ENCODE results near the gene LRRC14B. TPM values are rescaled to one million over a fixed set of nuclear protein-coding genes. Genes with fewer than 3 reads are reported as not detected.
"Not testable (repeated sequence)": the region's sequence is repeated elsewhere in the genome, so short reads cannot be mapped to it uniquely, and the experiment has no call there.

LRRC14B gene
- total RNA-seq, 1 experiment from 2014 or later, result 0.82 TPM

DNA sequence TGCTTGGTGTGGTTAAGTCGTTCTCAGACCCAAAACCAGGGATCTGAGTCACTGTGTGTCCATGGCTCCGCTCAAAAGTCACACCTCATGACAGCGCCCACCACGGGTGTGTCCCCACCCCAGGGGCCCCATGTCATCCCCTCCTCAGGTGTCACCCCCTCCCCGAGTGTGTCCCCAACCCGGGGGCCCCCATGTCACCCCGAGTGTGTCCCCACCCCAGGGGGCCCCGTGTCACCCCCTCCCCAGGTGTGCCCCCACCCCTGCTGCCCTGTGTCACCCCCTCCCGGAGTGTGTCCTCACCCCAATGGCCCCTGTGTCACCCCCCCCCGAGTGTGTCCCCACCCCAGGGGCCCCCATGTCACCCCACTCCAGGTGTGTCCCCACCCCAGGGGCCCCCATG lies 5.1 kb downstream of the LRRC14B start:
- TF ChIP-seq POLR2AphosphoS5 (IDR thresholded peaks at IDR 0.05; ENCODE audit: low read depth, low read length) (no peak), TCF7L2 (IDR thresholded peaks at IDR 0.05; ENCODE audit: low read depth, low read length) (no peak), SIN3A (IDR thresholded peaks at IDR 0.05; ENCODE audit: borderline replicate concordance, insufficient read depth, low read depth, low read length) (no peak)
- TF ChIP-seq, protein P1, sequence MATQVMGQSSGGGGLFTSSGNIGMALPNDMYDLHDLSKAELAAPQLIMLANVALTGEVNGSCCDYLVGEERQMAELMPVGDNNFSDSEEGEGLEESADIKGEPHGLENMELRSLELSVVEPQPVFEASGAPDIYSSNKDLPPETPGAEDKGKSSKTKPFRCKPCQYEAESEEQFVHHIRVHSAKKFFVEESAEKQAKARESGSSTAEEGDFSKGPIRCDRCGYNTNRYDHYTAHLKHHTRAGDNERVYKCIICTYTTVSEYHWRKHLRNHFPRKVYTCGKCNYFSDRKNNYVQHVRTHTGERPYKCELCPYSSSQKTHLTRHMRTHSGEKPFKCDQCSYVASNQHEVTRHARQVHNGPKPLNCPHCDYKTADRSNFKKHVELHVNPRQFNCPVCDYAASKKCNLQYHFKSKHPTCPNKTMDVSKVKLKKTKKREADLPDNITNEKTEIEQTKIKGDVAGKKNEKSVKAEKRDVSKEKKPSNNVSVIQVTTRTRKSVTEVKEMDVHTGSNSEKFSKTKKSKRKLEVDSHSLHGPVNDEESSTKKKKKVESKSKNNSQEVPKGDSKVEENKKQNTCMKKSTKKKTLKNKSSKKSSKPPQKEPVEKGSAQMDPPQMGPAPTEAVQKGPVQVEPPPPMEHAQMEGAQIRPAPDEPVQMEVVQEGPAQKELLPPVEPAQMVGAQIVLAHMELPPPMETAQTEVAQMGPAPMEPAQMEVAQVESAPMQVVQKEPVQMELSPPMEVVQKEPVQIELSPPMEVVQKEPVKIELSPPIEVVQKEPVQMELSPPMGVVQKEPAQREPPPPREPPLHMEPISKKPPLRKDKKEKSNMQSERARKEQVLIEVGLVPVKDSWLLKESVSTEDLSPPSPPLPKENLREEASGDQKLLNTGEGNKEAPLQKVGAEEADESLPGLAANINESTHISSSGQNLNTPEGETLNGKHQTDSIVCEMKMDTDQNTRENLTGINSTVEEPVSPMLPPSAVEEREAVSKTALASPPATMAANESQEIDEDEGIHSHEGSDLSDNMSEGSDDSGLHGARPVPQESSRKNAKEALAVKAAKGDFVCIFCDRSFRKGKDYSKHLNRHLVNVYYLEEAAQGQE (IDR thresholded peaks at IDR 0.05; ENCODE audit: insufficient read depth in 1 of 2, low read depth in 2 of 2, low read length in 1 of 2), result no peak
- TF ChIP-seq, protein P2, sequence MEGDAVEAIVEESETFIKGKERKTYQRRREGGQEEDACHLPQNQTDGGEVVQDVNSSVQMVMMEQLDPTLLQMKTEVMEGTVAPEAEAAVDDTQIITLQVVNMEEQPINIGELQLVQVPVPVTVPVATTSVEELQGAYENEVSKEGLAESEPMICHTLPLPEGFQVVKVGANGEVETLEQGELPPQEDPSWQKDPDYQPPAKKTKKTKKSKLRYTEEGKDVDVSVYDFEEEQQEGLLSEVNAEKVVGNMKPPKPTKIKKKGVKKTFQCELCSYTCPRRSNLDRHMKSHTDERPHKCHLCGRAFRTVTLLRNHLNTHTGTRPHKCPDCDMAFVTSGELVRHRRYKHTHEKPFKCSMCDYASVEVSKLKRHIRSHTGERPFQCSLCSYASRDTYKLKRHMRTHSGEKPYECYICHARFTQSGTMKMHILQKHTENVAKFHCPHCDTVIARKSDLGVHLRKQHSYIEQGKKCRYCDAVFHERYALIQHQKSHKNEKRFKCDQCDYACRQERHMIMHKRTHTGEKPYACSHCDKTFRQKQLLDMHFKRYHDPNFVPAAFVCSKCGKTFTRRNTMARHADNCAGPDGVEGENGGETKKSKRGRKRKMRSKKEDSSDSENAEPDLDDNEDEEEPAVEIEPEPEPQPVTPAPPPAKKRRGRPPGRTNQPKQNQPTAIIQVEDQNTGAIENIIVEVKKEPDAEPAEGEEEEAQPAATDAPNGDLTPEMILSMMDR (IDR thresholded peaks at IDR 0.05), result no peak
- ChIA-PET POLR2A (no interaction called here), CTCF (no interaction called here)
- no TSS peak for BruUV-seq (replicated peaks)
- intact Hi-C loops (cut with micrococcal nuclease; ENCODE audit: unreplicated experiment), result no loop called here
- H3K27ac ChIP-seq (ENCODE audit: low read length), result no peak overlapping the region
- no peak for DNase-seq (ENCODE audit: low read depth, low spot score)
- in situ Hi-C loops (cut with HindIII; ENCODE audit: low pct_unique_long_range_greater_than_20kb, low sequenced_read_pairs), result no loop called here
- ATAC-seq, result no peak
- H3K4me1 ChIP-seq (ENCODE audit: control insufficient read depth, insufficient read depth, low read length), result peaks cover 14% of the 10 kb centered on the region
- no peaks in the 10 kb centered on the region for H3K27me3 ChIP-seq (ENCODE audit: control insufficient read depth, insufficient read depth, low read length)
- no peaks in the 10 kb centered on the region for H3K36me3 ChIP-seq (ENCODE audit: control insufficient read depth, insufficient read depth, low read length)
- H3K4me3 ChIP-seq (ENCODE audit: low read depth in 2 of 2, low read length in 2 of 2), result no peak overlapping the region
- no peaks in the 10 kb centered on the region for H3K9me3 ChIP-seq (ENCODE audit: control insufficient read depth, insufficient read depth, low read depth, low read length)

DNA sequence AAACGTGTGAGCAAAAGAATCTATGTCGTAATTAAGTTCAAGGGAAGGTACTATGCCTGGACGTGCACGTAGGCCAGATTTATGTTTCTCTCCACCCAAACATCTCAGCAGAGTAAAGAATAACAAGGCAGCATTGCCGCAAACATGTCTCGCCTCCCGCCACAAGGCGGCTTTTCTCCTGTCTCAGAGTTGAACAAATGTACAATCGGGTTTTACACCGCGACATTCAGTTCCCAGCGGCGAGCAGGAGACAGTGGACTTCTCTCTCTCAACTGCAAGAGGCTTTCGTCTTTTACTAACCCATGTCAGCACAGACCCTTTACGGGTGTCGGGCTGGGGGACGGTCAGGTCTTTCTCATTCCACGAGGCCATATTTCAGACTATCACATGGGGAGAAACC lies 5.7 kb downstream of the LRRC14B start:
- CTCF ChIA-PET; DNase-seq (ENCODE audit: low read depth, low spot score); POLR2A ChIA-PET; in situ Hi-C loops (cut with HindIII; ENCODE audit: low pct_unique_long_range_greater_than_20kb, low sequenced_read_pairs); H3K9me3 ChIP-seq (ENCODE audit: control insufficient read depth, insufficient read depth, low read depth, low read length); H3K36me3 ChIP-seq (ENCODE audit: control insufficient read depth, insufficient read depth, low read length); H3K27ac ChIP-seq (ENCODE audit: low read length); BruUV-seq (replicated peaks); intact Hi-C loops (cut with micrococcal nuclease; ENCODE audit: unreplicated experiment); ATAC-seq; H3K4me3 ChIP-seq (ENCODE audit: low read depth in 2 of 2, low read length in 2 of 2); H3K27me3 ChIP-seq (ENCODE audit: control insufficient read depth, insufficient read depth, low read length): not testable (repeated sequence)
- H3K4me1 ChIP-seq (ENCODE audit: control insufficient read depth, insufficient read depth, low read length), result peaks cover 11% of the 10 kb centered on the region; the same call in 1 of the 2 replicates

DNA sequence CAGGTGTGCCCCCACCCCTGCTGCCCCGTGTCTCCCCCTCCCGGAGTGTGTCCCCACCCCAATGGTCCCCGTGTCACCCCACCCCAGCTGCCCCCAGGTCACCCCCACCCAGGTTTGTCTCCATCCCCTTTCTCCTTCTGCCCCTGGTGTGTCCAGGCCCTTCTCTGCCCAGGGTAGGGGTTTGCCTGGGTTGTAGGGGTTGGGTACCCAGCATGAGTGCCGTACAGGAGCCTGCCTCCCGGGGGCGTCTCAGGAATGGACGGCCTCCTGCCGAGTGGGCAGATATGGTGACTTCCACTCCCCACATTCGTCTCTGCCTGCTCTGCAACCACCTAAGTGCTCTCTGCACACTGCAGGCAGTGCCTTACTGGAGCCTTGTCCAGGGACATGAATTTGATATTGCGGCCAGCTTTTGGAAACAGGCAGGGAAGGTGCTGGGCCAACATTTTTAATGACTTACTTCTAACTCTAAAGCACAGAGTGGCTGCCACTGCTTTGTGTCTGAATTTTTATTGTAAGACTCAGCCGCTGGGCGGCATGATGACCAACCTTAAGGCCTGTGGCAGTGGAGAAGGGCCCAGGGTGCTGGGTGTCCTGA lies 6.7 kb downstream of the LRRC14B start:
- Histone ChIP-seq H3K36me3 (ENCODE audit: control insufficient read depth, insufficient read depth, low read length) (no peaks in the 10 kb centered on the region), H3K27me3 (ENCODE audit: control insufficient read depth, insufficient read depth, low read length) (no peaks in the 10 kb centered on the region), H3K4me3 (ENCODE audit: low read depth in 2 of 2, low read length in 2 of 2) (no peak overlapping the region), H3K4me1 (ENCODE audit: control insufficient read depth, insufficient read depth, low read length) (peaks cover 4% of the 10 kb centered on the region; the same call in 1 of the 2 replicates), H3K9me3 (ENCODE audit: control insufficient read depth, insufficient read depth, low read depth, low read length) (no peaks in the 10 kb centered on the region), H3K27ac (ENCODE audit: low read length) (no peak overlapping the region)
- no peak for TF ChIP-seq SIN3A (IDR thresholded peaks at IDR 0.05; ENCODE audit: borderline replicate concordance, insufficient read depth, low read depth, low read length)
- TF ChIP-seq POLR2AphosphoS5 (IDR thresholded peaks at IDR 0.05; ENCODE audit: low read depth, low read length), result no peak
- TF ChIP-seq, protein P2 (IDR thresholded peaks at IDR 0.05), result no peak
- no peak for TF ChIP-seq TCF7L2 (IDR thresholded peaks at IDR 0.05; ENCODE audit: low read depth, low read length)
- TF ChIP-seq, protein P1 (IDR thresholded peaks at IDR 0.05; ENCODE audit: insufficient read depth in 1 of 2, low read depth in 2 of 2, low read length in 1 of 2), result no peak
- CTCF ChIA-PET, result no interaction called here
- no TSS peak for BruUV-seq (replicated peaks)
- DNase-seq (ENCODE audit: low read depth, low spot score), result no peak
- in situ Hi-C loops (cut with HindIII; ENCODE audit: low pct_unique_long_range_greater_than_20kb, low sequenced_read_pairs), result no loop called here
- POLR2A ChIA-PET, result no interaction called here
- ATAC-seq, result 0 out of 2 replicates have a peak, but pooled peaks have one; percentile 22
- intact Hi-C loops (cut with micrococcal nuclease; ENCODE audit: unreplicated experiment), result no loop called here
